MM.1S (cell line): ENCODE data around the gene ITGB6.

Experiments
- CTCF ChIP-seq: fragments of 300-600 bp; sonication (generic); IDR thresholded peaks from 2 replicates; pipeline ENCODE4 v1.5.1; 2016; ENCODE audit warnings: antibody characterized with exemption, low read length, mixed read lengths
- EZH2 ChIP-seq: fragments of 300-600 bp; sonication (generic); optimal IDR thresholded peaks from 2 replicates; pipeline ENCODE3; 2017; ENCODE audit warnings: low read depth, mild to moderate bottlenecking, antibody characterized with exemption, low read length, mixed read lengths

DNA sequence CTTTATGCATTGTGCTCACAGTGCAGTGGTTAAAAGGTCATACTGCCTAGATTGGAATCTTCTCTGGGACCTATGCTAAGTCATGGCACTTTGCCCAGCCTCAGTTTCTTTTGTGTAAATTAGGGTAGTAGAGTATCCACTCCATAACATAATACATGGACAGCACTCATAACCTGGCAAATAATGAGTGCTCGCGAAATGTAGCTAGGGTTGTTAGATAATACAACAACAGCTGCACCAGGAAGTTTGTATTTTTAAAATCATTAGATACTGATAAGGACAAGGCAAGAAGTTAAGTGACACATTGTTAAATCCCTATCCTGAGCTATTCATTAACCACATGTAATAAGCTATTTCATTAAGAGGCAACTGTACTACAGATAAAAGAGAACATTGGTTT is 123.8 kb downstream of the ITGB6 start:
- no peak for TF ChIP-seq CTCF
- no peak for TF ChIP-seq EZH2
